NT2/D1 (cell line): ENCODE results near the gene JPH4.

Experiments
- YY1 ChIP-seq: IDR thresholded peaks from 2 replicates; pipeline ENCODE4 v1.6.1; 2011; ENCODE audit not compliant: insufficient read length, insufficient read depth
- ZNF274 ChIP-seq: IDR thresholded peaks from 2 replicates; pipeline ENCODE4 v1.6.1; 2011; ENCODE audit warnings: mild to moderate bottlenecking, low read depth, low read length

DNA sequence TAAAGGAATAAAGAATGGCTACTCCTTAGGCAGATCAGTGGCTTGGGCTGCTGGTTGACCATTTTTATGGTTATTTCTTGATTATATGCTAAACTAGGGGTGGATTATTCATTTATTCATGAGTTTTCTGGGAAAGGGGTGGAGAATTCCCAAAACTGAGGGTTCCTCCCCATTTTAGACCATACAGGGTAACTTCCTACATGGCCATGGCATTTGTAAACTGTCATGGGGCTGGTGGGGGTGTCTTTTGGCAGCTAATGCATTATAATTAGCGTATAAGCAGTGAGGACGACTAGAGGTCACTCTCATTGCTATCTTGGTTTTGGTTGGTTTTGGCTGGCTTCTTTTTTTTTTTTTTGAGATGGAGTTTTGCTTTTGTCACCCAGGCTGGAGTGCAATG, 25.6 kb upstream of the JPH4 start:
- TF ChIP-seq ZNF274 (no peak), YY1 (no peak)
